ENCODE results near the gene REXO4. TPM values are rescaled to one million over a fixed set of nuclear protein-coding genes. Genes with fewer than 3 reads are reported as not detected.
A peak's percentile ranks its signal among the peaks of the same experiment; 100 is the strongest.

REXO4 gene
- total RNA-seq, 4 donors from 2014 or later, result 11.2 to 29.9 (median 18.1) TPM

- H3K27ac ChIP-seq, result no peak overlapping the region
- no peak for ATAC-seq
These were observed 46.2 kb upstream of the REXO4 start for GRCh38 chr9:133463864-133464615.

GRCh38 chr9:133463234-133463863 lies 45.5 kb upstream of the REXO4 start:
- H3K4me1 ChIP-seq, result peaks cover 0 to 28% (median 4%) of the 10 kb centered on the region in 3 donors
- H3K27me3 ChIP-seq, result no peaks in the 10 kb centered on the region
- no peak for ATAC-seq
- H3K27ac ChIP-seq, result no peak overlapping the region
- WGBS, 2 donors (ENCODE audit: low coverage in 1 of 2), result 81 to 91% methylated on average over 3 to 4 of the region's 22 CpGs
- no peaks in the 10 kb centered on the region for H3K9me3 ChIP-seq
- H3K4me3 ChIP-seq, result no peak overlapping the region
- TF ChIP-seq CTCF (IDR thresholded peaks at IDR 0.05) (no peak), POLR2A (IDR thresholded peaks at IDR 0.05) (no peak), POLR2AphosphoS5 (IDR thresholded peaks at IDR 0.05) (no peak), EP300 (IDR thresholded peaks at IDR 0.05) (no peak)
- H3K36me3 ChIP-seq, result peaks cover 0 to 44% of the 10 kb centered on the region in 2 donors

More at GRCh38 chr9:133463864-133464615, 46.2 kb upstream of the REXO4 start:
- 72 to 84% methylated on average over 6 to 12 of the region's 24 CpGs for WGBS, 2 donors (ENCODE audit: low coverage in 1 of 2)
- H3K4me3 ChIP-seq, result no peak overlapping the region
- H3K36me3 ChIP-seq, result peaks cover 0 to 51% of the 10 kb centered on the region in 2 donors
- H3K27me3 ChIP-seq, result no peaks in the 10 kb centered on the region
- H3K9me3 ChIP-seq, result no peaks in the 10 kb centered on the region
- TF ChIP-seq EP300 (IDR thresholded peaks at IDR 0.05) (no peak), POLR2AphosphoS5 (IDR thresholded peaks at IDR 0.05) (no peak), POLR2A (IDR thresholded peaks at IDR 0.05) (no peak), CTCF (IDR thresholded peaks at IDR 0.05) (no peak)
- H3K4me1 ChIP-seq, result peaks cover 0 to 24% (median 2%) of the 10 kb centered on the region in 3 donors

GRCh38 chr9:133461975-133462374 lies 44.2 kb upstream of the REXO4 start:
- no peak for ATAC-seq
- WGBS, 2 donors (ENCODE audit: low coverage in 1 of 2), result 83% methylated on average over 1 of the region's 4 CpGs; no CpG with 5 or more reads in 1 of the 2 donors
- H3K4me1 ChIP-seq, result peaks cover 0 to 28% (median 4%) of the 10 kb centered on the region in 3 donors
- H3K9me3 ChIP-seq, result no peaks in the 10 kb centered on the region
- no peak for TF ChIP-seq CTCF (IDR thresholded peaks at IDR 0.05)
- TF ChIP-seq POLR2A (IDR thresholded peaks at IDR 0.05), result no peak
- TF ChIP-seq EP300 (IDR thresholded peaks at IDR 0.05), result no peak
- TF ChIP-seq POLR2AphosphoS5 (IDR thresholded peaks at IDR 0.05), result no peak
- no peaks in the 10 kb centered on the region for H3K27me3 ChIP-seq
- H3K36me3 ChIP-seq, result peaks cover 0 to 31% of the 10 kb centered on the region in 2 donors
- H3K4me3 ChIP-seq, result no peak overlapping the region
- no peak overlapping the region for H3K27ac ChIP-seq

GRCh38 chr9:133460405-133461175 lies 42.8 kb upstream of the REXO4 start:
- peak overlapping the region; percentile 83 to 97 (median 93) for H3K27ac ChIP-seq
- peak overlapping the region; percentile 76 to 90 for H3K4me3 ChIP-seq
- H3K4me1 ChIP-seq, result peaks cover 0 to 28% (median 4%) of the 10 kb centered on the region in 3 donors
- no peak for TF ChIP-seq EP300 (IDR thresholded peaks at IDR 0.05)
- TF ChIP-seq POLR2AphosphoS5 (IDR thresholded peaks at IDR 0.05), result peak; percentile 10
- peak; percentile 35 for ATAC-seq
- peaks cover 0 to 24% of the 10 kb centered on the region in 2 donors for H3K36me3 ChIP-seq
- 16 to 39% methylated on average over 5 to 7 of the region's 30 CpGs for WGBS, 2 donors (ENCODE audit: low coverage in 1 of 2)
- no peaks in the 10 kb centered on the region for H3K27me3 ChIP-seq
- no peaks in the 10 kb centered on the region for H3K9me3 ChIP-seq

All from gastroesophageal sphincter (tissue), 4 donors.